Measurements from ENCODE around the gene PDK1.

- no peak for TF ChIP-seq EP300 (IDR thresholded peaks at IDR 0.05; ENCODE audit: low read depth)
- TF ChIP-seq CTCF (IDR thresholded peaks at IDR 0.05): no peak
Measured at GRCh38 chr2:172613040-172613439, 57.1 kb downstream of the PDK1 start.

All from transverse colon (tissue), 3 donors.